GM19099 (cell line): ENCODE data around the gene UVSSA.

Source experiments
- POLR2A ChIP-seq: IDR thresholded peaks from 3 replicates; pipeline ENCODE4 v1.6.1; 2011; ENCODE audit warnings: low read depth; ENCODE audit not compliant: insufficient read length; ENCODE audit errors: extremely low read depth

The UVSSA gene

GRCh38 chr4:1325681-1326635 is 21.1 kb upstream of the UVSSA start:
- TF ChIP-seq POLR2A, result no peak

GRCh38 chr4:1326751-1327525 is 20.1 kb upstream of the UVSSA start:
- TF ChIP-seq POLR2A, result no peak

- no peak for TF ChIP-seq POLR2A
These were observed 19.3 kb upstream of the UVSSA start for GRCh38 chr4:1327526-1328266.

- TF ChIP-seq POLR2A, result no peak
These were observed 18.5 kb upstream of the UVSSA start for GRCh38 chr4:1328267-1329155.

GRCh38 chr4:1329408-1330371 is 17.3 kb upstream of the UVSSA start:
- no peak for TF ChIP-seq POLR2A

GRCh38 chr4:1330761-1331590 is 16.0 kb upstream of the UVSSA start:
- no peak for TF ChIP-seq POLR2A

GRCh38 chr4:1331591-1332353 is 15.2 kb upstream of the UVSSA start:
- no peak for TF ChIP-seq POLR2A

GRCh38 chr4:1332686-1333085 is 14.3 kb upstream of the UVSSA start:
- no peak for TF ChIP-seq POLR2A

GRCh38 chr4:1333256-1333655 is 13.8 kb upstream of the UVSSA start:
- TF ChIP-seq POLR2A, result no peak

- TF ChIP-seq POLR2A, result no peak
These were observed 12.5 kb upstream of the UVSSA start for GRCh38 chr4:1334579-1334895.

GRCh38 chr4:1336088-1336491 is 10.9 kb upstream of the UVSSA start:
- no peak for TF ChIP-seq POLR2A

GRCh38 chr4:1337376-1337831 is 9.6 kb upstream of the UVSSA start:
- TF ChIP-seq POLR2A, result no peak
